HG03432 (cell line): Measurements from ENCODE around the gene ADPRH.
"Not testable (repeated sequence)": the region's sequence is repeated elsewhere in the genome, so short reads cannot be mapped to it uniquely, and the experiment has no call there.

Experiments used
- ATAC-seq: cut with Tn5 transposase; IDR thresholded peaks from one replicate; pipeline ENCODE4 v1.9.1; 2021; ENCODE audit warnings: mild to moderate bottlenecking, moderate library complexity; ENCODE audit not compliant: unreplicated experiment

The ADPRH gene

GRCh38 chr3:119579366-119580066 is at the start of gene ADPRH:
Gene ADPRH, plus strand, starts transcription at chr3:119579492. Its CDS starts 2,678 bp downstream, at chr3:119582170.
- ATAC-seq: peak; percentile 76

- no peak for ATAC-seq
Measured at GRCh38 chr3:119529883-119530282, 49.4 kb upstream of the ADPRH start.

- no peak for ATAC-seq
Measured at GRCh38 chr3:119530456-119530855, 48.8 kb upstream of the ADPRH start.

GRCh38 chr3:119531151-119531550 is 48.1 kb upstream of the ADPRH start:
- no peak for ATAC-seq

- ATAC-seq: no peak
Measured at GRCh38 chr3:119534296-119534695, 45.0 kb upstream of the ADPRH start.

GRCh38 chr3:119536757-119537156 is 42.5 kb upstream of the ADPRH start:
- ATAC-seq: no peak

GRCh38 chr3:119538772-119539171 is 40.5 kb upstream of the ADPRH start:
- ATAC-seq: no peak

GRCh38 chr3:119541547-119541946 is 37.7 kb upstream of the ADPRH start:
- no peak for ATAC-seq

- ATAC-seq: peak; percentile 47
Measured at GRCh38 chr3:119542168-119542767, 37.0 kb upstream of the ADPRH start.

- no peak for ATAC-seq
Measured at GRCh38 chr3:119543147-119543546, 36.1 kb upstream of the ADPRH start.

GRCh38 chr3:119547227-119547626 is 32.1 kb upstream of the ADPRH start:
- no peak for ATAC-seq

GRCh38 chr3:119548341-119548740 is 31.0 kb upstream of the ADPRH start:
- ATAC-seq: no peak

- ATAC-seq: peak; percentile 40
Measured at GRCh38 chr3:119550192-119550910, 28.9 kb upstream of the ADPRH start.

GRCh38 chr3:119551598-119551997 is 27.7 kb upstream of the ADPRH start:
- ATAC-seq: no peak

GRCh38 chr3:119552928-119553327 is 26.4 kb upstream of the ADPRH start:
- ATAC-seq: not testable (repeated sequence)

- ATAC-seq: no peak
Measured at GRCh38 chr3:119553823-119554415, 25.4 kb upstream of the ADPRH start.

- no peak for ATAC-seq
Measured at GRCh38 chr3:119555309-119555735, 24.0 kb upstream of the ADPRH start.

GRCh38 chr3:119555929-119556328 is 23.4 kb upstream of the ADPRH start:
- ATAC-seq: no peak

- no peak for ATAC-seq
Measured at GRCh38 chr3:119557192-119557876, 22.0 kb upstream of the ADPRH start.

- no peak for ATAC-seq
Measured at GRCh38 chr3:119557877-119558269, 21.4 kb upstream of the ADPRH start.
